ENCODE measurements around the gene RASA3.
A peak's percentile ranks its signal among the peaks of the same experiment; 100 is the strongest.

Gene RASA3

GRCh38 chr13:114025405-114025713 is 107.1 kb downstream of the RASA3 start:
- no peak for TF ChIP-seq CTCF (conservative IDR thresholded peaks at IDR 0.05; ENCODE audit: low read depth, low read length)
- DNase-seq (ENCODE audit: low read depth): no peak
- H3K4me3 ChIP-seq (ENCODE audit: low read length): no peak overlapping the region

GRCh38 chr13:114024603-114025404 is 107.6 kb downstream of the RASA3 start:
- no peak overlapping the region for H3K4me3 ChIP-seq (ENCODE audit: low read length)
- no peak for TF ChIP-seq CTCF (conservative IDR thresholded peaks at IDR 0.05; ENCODE audit: low read depth, low read length)
- no peak for DNase-seq (ENCODE audit: low read depth)

- H3K4me3 ChIP-seq (ENCODE audit: low read length): no peak overlapping the region
- peak; percentile 3 for TF ChIP-seq CTCF (conservative IDR thresholded peaks at IDR 0.05; ENCODE audit: low read depth, low read length)
- DNase-seq (ENCODE audit: low read depth): no peak
Observed at GRCh38 chr13:114023716-114024602, 108.5 kb downstream of the RASA3 start.

GRCh38 chr13:114022876-114023275 is 109.5 kb downstream of the RASA3 start:
- H3K4me3 ChIP-seq (ENCODE audit: low read length): no peak overlapping the region
- no peak for TF ChIP-seq CTCF (conservative IDR thresholded peaks at IDR 0.05; ENCODE audit: low read depth, low read length)
- DNase-seq (ENCODE audit: low read depth): no peak

- DNase-seq (ENCODE audit: low read depth): no peak
- no peak for TF ChIP-seq CTCF (conservative IDR thresholded peaks at IDR 0.05; ENCODE audit: low read depth, low read length)
- H3K4me3 ChIP-seq (ENCODE audit: low read length): no peak overlapping the region
Observed at GRCh38 chr13:114022309-114022669, 110.1 kb downstream of the RASA3 start.

GRCh38 chr13:114021464-114022308 is 110.7 kb downstream of the RASA3 start:
- H3K4me3 ChIP-seq (ENCODE audit: low read length): no peak overlapping the region

More at GRCh38 chr13:114021464-114022308, 110.7 kb downstream of the RASA3 start:
- DNase-seq (ENCODE audit: low read depth): no peak
- TF ChIP-seq CTCF (conservative IDR thresholded peaks at IDR 0.05; ENCODE audit: low read depth, low read length): no peak

All from retinal pigment epithelial cell (primary cell).